OCI-LY7 (cell line): ENCODE measurements around the gene ZNF423.

Experiments
- EZH2phosphoT487 ChIP-seq: fragments of 200-600 bp; sonication (generic); IDR thresholded peaks from 2 replicates; pipeline ENCODE4 v1.6.1; 2018; ENCODE audit warnings: low read depth, borderline replicate concordance, mild to moderate bottlenecking, mixed run types, antibody characterized with exemption, low read length, moderate library complexity, mixed read lengths
- TF ChIP-seq, protein P1 (sequence below): fragments of 200-600 bp; sonication (generic); conservative IDR thresholded peaks from 2 replicates; pipeline ENCODE4 v1.5.1; 2014; ENCODE audit warnings: mild to moderate bottlenecking, antibody characterized with exemption, low read length, moderate library complexity, mixed read lengths

DNA sequence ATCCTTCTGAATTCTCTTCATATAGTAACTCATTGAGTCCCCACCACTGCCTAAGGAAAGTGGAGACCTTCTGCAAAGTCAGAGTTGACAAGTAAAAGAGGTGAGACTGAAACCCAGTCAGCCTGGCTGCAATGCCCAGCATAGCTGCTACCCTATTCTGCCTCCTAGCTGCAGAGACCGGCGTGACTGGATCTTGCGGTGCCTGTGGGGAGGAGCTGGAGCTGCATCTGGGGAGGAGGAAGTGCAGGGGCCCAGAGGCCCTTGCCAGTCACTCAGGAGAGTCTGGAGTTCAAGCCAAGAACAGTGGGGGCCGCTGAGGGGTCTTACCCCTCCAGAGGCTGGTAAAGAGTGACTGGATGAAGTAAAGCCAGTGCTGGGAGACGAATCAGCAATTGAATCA is 35.0 kb upstream of the ZNF423 start:
- TF ChIP-seq, protein P1, sequence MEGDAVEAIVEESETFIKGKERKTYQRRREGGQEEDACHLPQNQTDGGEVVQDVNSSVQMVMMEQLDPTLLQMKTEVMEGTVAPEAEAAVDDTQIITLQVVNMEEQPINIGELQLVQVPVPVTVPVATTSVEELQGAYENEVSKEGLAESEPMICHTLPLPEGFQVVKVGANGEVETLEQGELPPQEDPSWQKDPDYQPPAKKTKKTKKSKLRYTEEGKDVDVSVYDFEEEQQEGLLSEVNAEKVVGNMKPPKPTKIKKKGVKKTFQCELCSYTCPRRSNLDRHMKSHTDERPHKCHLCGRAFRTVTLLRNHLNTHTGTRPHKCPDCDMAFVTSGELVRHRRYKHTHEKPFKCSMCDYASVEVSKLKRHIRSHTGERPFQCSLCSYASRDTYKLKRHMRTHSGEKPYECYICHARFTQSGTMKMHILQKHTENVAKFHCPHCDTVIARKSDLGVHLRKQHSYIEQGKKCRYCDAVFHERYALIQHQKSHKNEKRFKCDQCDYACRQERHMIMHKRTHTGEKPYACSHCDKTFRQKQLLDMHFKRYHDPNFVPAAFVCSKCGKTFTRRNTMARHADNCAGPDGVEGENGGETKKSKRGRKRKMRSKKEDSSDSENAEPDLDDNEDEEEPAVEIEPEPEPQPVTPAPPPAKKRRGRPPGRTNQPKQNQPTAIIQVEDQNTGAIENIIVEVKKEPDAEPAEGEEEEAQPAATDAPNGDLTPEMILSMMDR: peak; percentile 61
- no peak for TF ChIP-seq EZH2phosphoT487
